HL-60 (cell line): ENCODE data around the gene SFMBT2.

Experiments
- GABPA ChIP-seq: IDR thresholded peaks from 2 replicates; pipeline ENCODE4 v1.6.1; 2012; ENCODE audit warnings: low read depth
- POLR2AphosphoS5 ChIP-seq: IDR thresholded peaks from 2 replicates; pipeline ENCODE4 v1.6.1; 2012; ENCODE audit warnings: low read depth
- SPI1 ChIP-seq: IDR thresholded peaks from 2 replicates; pipeline ENCODE4 v1.6.1; 2012; ENCODE audit warnings: low read depth, mild to moderate bottlenecking, borderline replicate concordance
- TF ChIP-seq, protein P1 (sequence below): IDR thresholded peaks from one replicate; pipeline ENCODE4 v1.5.1; 2011; ENCODE audit warnings: low read length, control low read depth, inconsistent platforms; ENCODE audit not compliant: insufficient read depth
- TF ChIP-seq, protein P2 (sequence below): IDR thresholded peaks from 2 replicates; pipeline ENCODE4 v1.6.1; 2012; ENCODE audit warnings: low read depth; ENCODE audit not compliant: insufficient replicate concordance

DNA sequence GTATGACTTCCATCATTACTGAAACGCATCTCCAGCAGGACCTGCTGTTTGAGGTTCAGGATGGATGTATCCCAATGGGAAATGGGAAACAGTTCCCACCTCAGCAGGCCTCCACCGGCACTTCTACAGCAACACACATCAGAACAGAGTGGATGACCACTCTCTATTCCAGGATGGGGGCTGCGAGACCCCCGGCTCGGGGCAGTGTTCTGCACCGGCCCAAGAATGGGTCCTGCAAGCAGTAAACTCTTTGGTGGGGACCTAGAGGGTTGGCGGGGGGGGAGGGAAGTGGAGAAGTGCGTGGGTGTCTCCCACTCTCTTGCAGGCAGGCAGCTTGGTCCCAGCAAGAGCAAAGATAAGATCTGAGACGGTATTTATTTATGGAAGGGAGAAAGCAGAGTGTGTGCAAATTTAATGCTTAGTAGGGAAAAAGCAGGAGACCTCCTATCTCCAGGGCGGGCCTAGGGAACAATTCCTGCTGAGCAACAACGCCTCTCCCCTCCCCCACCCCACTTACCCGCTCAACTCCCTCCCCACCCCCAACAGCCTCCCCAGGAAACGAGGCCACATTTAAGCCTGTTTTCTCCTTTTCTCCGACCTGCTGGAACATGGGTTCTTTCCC, 4.0 kb downstream of the SFMBT2 start:
- TF ChIP-seq, protein P1, sequence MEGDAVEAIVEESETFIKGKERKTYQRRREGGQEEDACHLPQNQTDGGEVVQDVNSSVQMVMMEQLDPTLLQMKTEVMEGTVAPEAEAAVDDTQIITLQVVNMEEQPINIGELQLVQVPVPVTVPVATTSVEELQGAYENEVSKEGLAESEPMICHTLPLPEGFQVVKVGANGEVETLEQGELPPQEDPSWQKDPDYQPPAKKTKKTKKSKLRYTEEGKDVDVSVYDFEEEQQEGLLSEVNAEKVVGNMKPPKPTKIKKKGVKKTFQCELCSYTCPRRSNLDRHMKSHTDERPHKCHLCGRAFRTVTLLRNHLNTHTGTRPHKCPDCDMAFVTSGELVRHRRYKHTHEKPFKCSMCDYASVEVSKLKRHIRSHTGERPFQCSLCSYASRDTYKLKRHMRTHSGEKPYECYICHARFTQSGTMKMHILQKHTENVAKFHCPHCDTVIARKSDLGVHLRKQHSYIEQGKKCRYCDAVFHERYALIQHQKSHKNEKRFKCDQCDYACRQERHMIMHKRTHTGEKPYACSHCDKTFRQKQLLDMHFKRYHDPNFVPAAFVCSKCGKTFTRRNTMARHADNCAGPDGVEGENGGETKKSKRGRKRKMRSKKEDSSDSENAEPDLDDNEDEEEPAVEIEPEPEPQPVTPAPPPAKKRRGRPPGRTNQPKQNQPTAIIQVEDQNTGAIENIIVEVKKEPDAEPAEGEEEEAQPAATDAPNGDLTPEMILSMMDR, result no peak
- TF ChIP-seq SPI1 (no peak), POLR2AphosphoS5 (no peak), GABPA (no peak)
- TF ChIP-seq, protein P2, sequence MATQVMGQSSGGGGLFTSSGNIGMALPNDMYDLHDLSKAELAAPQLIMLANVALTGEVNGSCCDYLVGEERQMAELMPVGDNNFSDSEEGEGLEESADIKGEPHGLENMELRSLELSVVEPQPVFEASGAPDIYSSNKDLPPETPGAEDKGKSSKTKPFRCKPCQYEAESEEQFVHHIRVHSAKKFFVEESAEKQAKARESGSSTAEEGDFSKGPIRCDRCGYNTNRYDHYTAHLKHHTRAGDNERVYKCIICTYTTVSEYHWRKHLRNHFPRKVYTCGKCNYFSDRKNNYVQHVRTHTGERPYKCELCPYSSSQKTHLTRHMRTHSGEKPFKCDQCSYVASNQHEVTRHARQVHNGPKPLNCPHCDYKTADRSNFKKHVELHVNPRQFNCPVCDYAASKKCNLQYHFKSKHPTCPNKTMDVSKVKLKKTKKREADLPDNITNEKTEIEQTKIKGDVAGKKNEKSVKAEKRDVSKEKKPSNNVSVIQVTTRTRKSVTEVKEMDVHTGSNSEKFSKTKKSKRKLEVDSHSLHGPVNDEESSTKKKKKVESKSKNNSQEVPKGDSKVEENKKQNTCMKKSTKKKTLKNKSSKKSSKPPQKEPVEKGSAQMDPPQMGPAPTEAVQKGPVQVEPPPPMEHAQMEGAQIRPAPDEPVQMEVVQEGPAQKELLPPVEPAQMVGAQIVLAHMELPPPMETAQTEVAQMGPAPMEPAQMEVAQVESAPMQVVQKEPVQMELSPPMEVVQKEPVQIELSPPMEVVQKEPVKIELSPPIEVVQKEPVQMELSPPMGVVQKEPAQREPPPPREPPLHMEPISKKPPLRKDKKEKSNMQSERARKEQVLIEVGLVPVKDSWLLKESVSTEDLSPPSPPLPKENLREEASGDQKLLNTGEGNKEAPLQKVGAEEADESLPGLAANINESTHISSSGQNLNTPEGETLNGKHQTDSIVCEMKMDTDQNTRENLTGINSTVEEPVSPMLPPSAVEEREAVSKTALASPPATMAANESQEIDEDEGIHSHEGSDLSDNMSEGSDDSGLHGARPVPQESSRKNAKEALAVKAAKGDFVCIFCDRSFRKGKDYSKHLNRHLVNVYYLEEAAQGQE, result no peak
